ENCODE results near the gene RNASE11. TPM values are rescaled to one million over a fixed set of nuclear protein-coding genes. Genes with fewer than 3 reads are reported as not detected.

Gene RNASE11
- polyA plus RNA-seq, 1 of the 3 experiments (the other 2 are of a cell fraction), result not detected

DNA sequence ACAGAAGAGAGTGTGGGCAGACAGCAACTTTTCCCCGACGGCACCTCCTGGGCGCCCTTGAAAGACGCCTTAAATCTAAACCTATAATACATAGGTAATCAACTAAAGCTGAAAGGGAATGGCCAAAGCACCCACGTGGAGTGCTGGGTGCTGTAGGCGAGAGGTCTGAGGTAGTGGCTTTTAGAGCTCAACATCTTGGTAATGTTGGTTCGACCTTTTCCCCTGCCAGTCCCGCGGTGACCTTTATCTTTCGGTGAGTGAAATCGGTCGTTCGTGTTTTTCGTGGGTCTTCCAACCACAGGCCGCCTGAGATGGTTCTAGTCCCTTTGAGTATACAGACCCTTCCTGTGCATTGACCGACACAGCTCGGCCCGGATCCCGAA lies 44.6 kb upstream of the RNASE11 start:
- Histone ChIP-seq H3K27ac (ENCODE audit: low read depth in 2 of 2, low read length in 1 of 2) (no peak overlapping the region), H3F3A (replicated peaks; ENCODE audit: insufficient read depth) (peaks cover 19% of the 10 kb centered on the region), H3K36me3 (replicated peaks in 1 of 2; ENCODE audit: control insufficient read depth in 1 of 2, insufficient read depth in 2 of 2, low read length in 1 of 2) (no peaks in the 10 kb centered on the region), H3K9me2 (no peaks in the 10 kb centered on the region), H2AFZ (ENCODE audit: low read depth) (no peak overlapping the region), H3K9ac (no peak overlapping the region), H4K20me1 (ENCODE audit: insufficient read depth) (peaks cover 7% of the 10 kb centered on the region), H3K4me1 (ENCODE audit: control insufficient read depth in 1 of 2, insufficient read depth in 2 of 2, low read depth in 1 of 2, low read length in 1 of 2) (peaks cover 0 to 19% of the 10 kb centered on the region in 2 experiments; a peak in 2 of 4 replicates), H3K4me3 (ENCODE audit: low read depth in 2 of 2, low read length in 1 of 2) (peak overlapping the region; percentile 51 to 62), H3K79me2 (ENCODE audit: insufficient read depth) (no peaks in the 10 kb centered on the region), H3K9me3 (no peaks in the 10 kb centered on the region), H3K4me2 (peak overlapping the region; percentile 93), H3K27me3 (ENCODE audit: insufficient read depth) (peaks cover 34% of the 10 kb centered on the region; the same call in 1 of the 2 replicates)
- 4% methylated on average over 19 of the region's 19 CpGs for WGBS (ENCODE audit: low lambda C conversion rate)
- TF ChIP-seq, protein P1, sequence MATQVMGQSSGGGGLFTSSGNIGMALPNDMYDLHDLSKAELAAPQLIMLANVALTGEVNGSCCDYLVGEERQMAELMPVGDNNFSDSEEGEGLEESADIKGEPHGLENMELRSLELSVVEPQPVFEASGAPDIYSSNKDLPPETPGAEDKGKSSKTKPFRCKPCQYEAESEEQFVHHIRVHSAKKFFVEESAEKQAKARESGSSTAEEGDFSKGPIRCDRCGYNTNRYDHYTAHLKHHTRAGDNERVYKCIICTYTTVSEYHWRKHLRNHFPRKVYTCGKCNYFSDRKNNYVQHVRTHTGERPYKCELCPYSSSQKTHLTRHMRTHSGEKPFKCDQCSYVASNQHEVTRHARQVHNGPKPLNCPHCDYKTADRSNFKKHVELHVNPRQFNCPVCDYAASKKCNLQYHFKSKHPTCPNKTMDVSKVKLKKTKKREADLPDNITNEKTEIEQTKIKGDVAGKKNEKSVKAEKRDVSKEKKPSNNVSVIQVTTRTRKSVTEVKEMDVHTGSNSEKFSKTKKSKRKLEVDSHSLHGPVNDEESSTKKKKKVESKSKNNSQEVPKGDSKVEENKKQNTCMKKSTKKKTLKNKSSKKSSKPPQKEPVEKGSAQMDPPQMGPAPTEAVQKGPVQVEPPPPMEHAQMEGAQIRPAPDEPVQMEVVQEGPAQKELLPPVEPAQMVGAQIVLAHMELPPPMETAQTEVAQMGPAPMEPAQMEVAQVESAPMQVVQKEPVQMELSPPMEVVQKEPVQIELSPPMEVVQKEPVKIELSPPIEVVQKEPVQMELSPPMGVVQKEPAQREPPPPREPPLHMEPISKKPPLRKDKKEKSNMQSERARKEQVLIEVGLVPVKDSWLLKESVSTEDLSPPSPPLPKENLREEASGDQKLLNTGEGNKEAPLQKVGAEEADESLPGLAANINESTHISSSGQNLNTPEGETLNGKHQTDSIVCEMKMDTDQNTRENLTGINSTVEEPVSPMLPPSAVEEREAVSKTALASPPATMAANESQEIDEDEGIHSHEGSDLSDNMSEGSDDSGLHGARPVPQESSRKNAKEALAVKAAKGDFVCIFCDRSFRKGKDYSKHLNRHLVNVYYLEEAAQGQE (IDR thresholded peaks at IDR 0.05; ENCODE audit: low read depth, low read length), result no peak
- TF ChIP-seq, protein P2, sequence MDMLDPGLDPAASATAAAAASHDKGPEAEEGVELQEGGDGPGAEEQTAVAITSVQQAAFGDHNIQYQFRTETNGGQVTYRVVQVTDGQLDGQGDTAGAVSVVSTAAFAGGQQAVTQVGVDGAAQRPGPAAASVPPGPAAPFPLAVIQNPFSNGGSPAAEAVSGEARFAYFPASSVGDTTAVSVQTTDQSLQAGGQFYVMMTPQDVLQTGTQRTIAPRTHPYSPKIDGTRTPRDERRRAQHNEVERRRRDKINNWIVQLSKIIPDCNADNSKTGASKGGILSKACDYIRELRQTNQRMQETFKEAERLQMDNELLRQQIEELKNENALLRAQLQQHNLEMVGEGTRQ (IDR thresholded peaks at IDR 0.05; ENCODE audit: borderline replicate concordance, low read depth, low read length), result no peak
- TF ChIP-seq EP300 (IDR thresholded peaks at IDR 0.05; ENCODE audit: borderline replicate concordance in 1 of 2, low read depth in 1 of 2, low read length in 1 of 2) (no peak), YY1 (IDR thresholded peaks at IDR 0.05; ENCODE audit: low read depth) (no peak), FOSL2 (IDR thresholded peaks at IDR 0.05; ENCODE audit: borderline replicate concordance, low read depth) (no peak), FOXM1 (IDR thresholded peaks at IDR 0.05; ENCODE audit: low read depth) (no peak), RXRA (IDR thresholded peaks at IDR 0.05; ENCODE audit: borderline replicate concordance, low read depth) (no peak), JUND (IDR thresholded peaks at IDR 0.05) (no peak), SIN3A (IDR thresholded peaks at IDR 0.05; ENCODE audit: borderline replicate concordance, low read depth, low read length) (no peak), TEAD4 (IDR thresholded peaks at IDR 0.05; ENCODE audit: borderline replicate concordance, insufficient read depth) (no peak), RFX5 (IDR thresholded peaks at IDR 0.05; ENCODE audit: low read length) (no peak), TAF1 (IDR thresholded peaks at IDR 0.05; ENCODE audit: borderline replicate concordance, low read depth, low read length) (no peak), FOXJ3 (CRISPR knock-in tag; IDR thresholded peaks at IDR 0.05) (no peak), SMC3 (IDR thresholded peaks at IDR 0.05; ENCODE audit: low read depth, low read length) (no peak), RAD21 (IDR thresholded peaks at IDR 0.05; ENCODE audit: low read length) (no peak)
- TF ChIP-seq, protein P3, sequence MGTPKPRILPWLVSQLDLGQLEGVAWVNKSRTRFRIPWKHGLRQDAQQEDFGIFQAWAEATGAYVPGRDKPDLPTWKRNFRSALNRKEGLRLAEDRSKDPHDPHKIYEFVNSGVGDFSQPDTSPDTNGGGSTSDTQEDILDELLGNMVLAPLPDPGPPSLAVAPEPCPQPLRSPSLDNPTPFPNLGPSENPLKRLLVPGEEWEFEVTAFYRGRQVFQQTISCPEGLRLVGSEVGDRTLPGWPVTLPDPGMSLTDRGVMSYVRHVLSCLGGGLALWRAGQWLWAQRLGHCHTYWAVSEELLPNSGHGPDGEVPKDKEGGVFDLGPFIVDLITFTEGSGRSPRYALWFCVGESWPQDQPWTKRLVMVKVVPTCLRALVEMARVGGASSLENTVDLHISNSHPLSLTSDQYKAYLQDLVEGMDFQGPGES (IDR thresholded peaks at IDR 0.05; ENCODE audit: low read depth, low read length), result no peak
- TF ChIP-seq, protein P4, sequence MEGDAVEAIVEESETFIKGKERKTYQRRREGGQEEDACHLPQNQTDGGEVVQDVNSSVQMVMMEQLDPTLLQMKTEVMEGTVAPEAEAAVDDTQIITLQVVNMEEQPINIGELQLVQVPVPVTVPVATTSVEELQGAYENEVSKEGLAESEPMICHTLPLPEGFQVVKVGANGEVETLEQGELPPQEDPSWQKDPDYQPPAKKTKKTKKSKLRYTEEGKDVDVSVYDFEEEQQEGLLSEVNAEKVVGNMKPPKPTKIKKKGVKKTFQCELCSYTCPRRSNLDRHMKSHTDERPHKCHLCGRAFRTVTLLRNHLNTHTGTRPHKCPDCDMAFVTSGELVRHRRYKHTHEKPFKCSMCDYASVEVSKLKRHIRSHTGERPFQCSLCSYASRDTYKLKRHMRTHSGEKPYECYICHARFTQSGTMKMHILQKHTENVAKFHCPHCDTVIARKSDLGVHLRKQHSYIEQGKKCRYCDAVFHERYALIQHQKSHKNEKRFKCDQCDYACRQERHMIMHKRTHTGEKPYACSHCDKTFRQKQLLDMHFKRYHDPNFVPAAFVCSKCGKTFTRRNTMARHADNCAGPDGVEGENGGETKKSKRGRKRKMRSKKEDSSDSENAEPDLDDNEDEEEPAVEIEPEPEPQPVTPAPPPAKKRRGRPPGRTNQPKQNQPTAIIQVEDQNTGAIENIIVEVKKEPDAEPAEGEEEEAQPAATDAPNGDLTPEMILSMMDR (IDR thresholded peaks at IDR 0.05), result no peak
- ChIA-PET POLR2A (no interaction called here), CTCF (interaction anchor here (1.5 kb wide), 1 partner anchor 23 kb away, joined by 8 read pairs; no protein-coding TSS in a partner anchor)
- no peak for DNase-seq

Data from SK-N-SH (cell line).